ENCODE measurements around the gene TSPAN18.
A peak's percentile ranks its signal among the peaks of the same experiment; 100 is the strongest.

The TSPAN18 gene

DNA sequence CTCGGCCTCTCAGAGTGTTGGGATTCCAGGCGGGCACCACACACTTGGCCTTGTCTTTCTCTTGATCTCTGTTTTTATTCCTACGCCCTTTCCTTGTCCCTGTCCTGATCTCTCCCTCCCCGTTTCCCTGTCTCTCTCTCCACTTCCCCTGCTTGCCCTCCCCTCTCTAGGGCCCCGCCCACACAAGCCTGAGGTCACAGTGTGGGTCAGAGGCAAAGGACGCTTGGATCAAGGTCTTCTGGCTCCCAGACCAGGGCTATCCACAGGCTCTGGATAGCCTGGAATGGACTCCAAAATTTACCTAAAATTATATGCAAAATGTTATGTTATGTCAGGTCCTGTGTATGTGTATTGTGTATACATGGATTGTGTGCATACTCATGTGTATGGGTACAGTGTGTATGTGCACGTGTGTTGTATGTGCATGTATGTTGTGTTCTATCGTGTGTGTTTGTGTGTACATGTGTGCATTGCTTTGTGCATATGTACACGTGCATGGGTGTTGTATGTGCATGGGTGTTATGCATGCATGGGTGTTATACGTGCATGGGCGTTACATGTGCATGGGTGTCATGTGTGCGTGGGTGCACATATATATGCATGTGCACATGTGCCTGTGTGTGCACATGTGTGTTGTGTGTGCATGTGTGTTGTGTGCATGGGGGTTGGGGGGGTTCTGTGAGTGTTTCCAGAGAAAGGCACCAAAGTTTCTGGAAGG is 185.7 kb downstream of the TSPAN18 start:
- DNase-seq (ENCODE audit: low read depth in 2 of 2, low spot score in 1 of 2): no peak

GRCh38 chr11:44913502-44913901 is 186.7 kb downstream of the TSPAN18 start:
- no peak for DNase-seq (ENCODE audit: low read depth in 2 of 2, low spot score in 1 of 2)

DNA sequence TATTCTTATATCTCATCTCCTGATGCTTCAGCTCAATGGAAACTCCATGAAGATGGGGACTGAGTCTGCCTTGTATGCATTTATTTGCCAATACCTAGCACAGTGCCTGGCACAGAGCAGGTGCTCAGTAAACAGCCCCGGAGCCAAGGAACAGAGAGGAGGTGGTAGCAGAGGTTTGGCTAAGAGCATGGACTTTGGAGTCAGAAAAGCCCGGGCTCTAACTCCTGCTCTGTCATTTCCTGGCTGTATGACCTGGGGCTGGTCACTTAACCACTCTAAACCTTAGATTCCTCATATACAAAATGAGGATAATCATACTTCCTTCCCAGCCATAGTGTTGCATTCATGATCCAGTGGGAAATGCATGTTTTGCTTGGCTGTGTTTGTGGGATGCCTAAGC is 187.3 kb downstream of the TSPAN18 start:
- no peak for DNase-seq (ENCODE audit: low read depth in 2 of 2, low spot score in 1 of 2)

DNA sequence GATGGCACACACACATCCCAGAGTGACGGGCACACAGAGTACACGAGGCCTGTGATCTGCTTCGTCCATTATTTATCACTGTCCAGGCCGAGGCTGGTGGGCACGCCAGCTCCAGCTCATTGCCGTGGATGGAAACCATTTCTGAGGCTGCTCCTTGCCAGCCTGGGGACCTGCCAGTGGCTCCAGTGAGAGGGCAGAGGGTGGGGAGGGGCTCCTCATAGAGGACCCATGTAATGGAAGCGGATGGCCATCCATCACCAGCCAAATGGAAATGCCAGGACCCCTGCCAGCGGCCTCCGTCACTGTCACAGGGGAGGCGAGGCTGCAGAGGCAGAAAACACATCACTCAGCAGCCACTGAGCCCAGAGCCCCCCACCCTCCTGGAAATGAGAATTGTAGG is 188.2 kb downstream of the TSPAN18 start:
- DNase-seq (ENCODE audit: low read depth in 2 of 2, low spot score in 1 of 2): no peak

GRCh38 chr11:44915621-44916020 is 188.9 kb downstream of the TSPAN18 start:
- no peak for DNase-seq (ENCODE audit: low read depth in 2 of 2, low spot score in 1 of 2)

GRCh38 chr11:44916331-44916730 is 189.6 kb downstream of the TSPAN18 start:
- no peak for DNase-seq (ENCODE audit: low read depth in 2 of 2, low spot score in 1 of 2)

DNA sequence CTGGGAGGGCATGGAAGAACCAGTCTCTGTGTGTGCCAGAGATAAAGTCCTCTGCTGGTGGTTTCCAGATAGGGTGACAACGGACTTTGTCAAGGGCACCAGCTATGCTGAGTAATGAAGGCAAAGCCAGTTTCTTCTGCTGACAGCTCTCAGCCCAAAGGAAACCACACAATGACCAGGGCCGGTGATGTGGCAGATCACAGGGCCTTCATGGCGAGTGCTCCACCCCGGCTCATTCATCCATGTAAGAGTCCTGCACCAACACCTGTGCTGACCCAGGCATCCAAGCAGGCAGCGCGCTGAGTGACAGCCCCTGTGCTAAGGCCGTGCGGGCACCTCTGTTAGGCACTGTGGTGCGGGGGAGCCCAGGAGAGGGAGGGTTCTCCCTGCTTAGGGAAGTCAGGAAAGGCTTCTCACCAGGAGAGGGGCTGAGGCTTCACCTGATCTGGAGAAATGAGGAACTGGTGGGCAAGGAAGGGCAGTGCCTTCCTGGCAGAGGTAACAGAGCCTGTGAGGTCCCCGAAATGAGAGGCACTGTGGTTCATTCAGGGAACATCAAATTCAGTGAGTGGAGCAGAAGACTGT is 190.1 kb downstream of the TSPAN18 start:
- DNase-seq (ENCODE audit: low read depth in 2 of 2, low spot score in 1 of 2): no peak

- DNase-seq (ENCODE audit: low read depth in 2 of 2, low spot score in 1 of 2): no peak
These were observed 191.0 kb downstream of the TSPAN18 start for GRCh38 chr11:44917741-44918140.

GRCh38 chr11:44920451-44920850 is 193.7 kb downstream of the TSPAN18 start:
- no peak for DNase-seq (ENCODE audit: low read depth in 2 of 2, low spot score in 1 of 2)

DNA sequence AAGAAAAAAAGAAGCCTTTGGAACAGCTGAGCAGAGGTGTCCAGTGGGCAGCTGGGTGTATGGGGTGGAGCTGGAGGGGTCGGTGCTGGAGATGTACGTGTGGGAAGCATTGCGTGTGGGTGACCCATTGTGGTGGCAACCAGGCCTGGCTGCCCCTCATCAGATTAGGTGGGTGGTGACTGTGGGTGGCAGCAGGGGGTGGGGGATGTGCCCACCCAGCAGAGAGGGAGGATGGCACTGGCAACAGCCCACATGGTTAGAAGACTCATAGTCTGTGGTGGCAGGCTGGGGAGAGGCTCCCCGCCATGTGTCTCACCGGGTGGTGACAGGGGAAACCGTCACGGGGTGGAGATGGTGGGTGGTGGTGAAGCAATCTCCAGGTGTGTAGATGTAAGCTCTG is 196.4 kb downstream of the TSPAN18 start:
- no peak for DNase-seq (ENCODE audit: low read depth in 2 of 2, low spot score in 1 of 2)

DNA sequence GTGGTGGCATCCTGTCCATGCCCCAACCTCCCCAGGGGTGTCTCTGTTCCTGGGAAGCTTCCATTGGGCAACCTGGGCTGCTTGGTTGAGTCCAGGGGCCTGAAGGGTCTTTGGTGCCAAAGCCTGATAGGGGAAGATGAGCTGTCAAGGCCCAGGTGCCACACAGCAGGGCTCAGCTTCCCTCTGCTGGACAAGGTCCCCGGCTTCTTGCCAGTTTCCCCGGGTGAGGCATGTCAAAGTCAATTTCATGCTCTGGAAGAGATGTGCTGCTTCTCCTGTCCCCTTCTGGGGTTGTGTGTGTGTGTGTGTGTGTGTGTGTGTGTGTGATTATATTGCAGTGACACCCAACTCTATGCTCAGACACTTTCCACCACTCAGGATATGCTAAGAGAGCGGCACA is 197.0 kb downstream of the TSPAN18 start:
- no peak for DNase-seq (ENCODE audit: low read depth in 2 of 2, low spot score in 1 of 2)

DNA sequence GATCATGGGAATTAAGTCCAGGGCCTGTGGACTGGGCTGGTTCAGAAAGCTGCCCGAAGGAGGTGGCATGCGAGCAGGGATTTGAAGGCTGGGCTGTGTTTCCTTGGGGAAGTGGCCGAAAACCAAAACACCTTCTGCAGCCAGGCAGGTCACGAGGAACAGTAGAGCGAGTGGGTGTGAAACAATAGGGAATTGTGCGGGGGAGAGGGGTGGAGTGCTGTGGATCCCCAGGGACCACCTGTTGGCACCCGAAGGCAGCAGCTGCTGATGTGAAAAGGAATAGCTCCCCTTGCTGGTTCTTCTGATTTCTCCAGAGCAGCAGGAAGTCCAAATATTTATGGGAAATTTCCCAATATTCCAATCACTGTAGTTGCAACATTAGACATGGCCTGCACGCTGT is 199.3 kb downstream of the TSPAN18 start:
- DNase-seq (ENCODE audit: low read depth in 2 of 2, low spot score in 1 of 2): no peak

GRCh38 chr11:44927174-44927661 is 200.5 kb downstream of the TSPAN18 start:
- DNase-seq (ENCODE audit: low read depth in 2 of 2, low spot score in 1 of 2): peak; percentile 21 to 29

- DNase-seq (ENCODE audit: low read depth in 2 of 2, low spot score in 1 of 2): no peak
These were observed 201.4 kb downstream of the TSPAN18 start for GRCh38 chr11:44928144-44928543.

GRCh38 chr11:44928816-44929215 is 202.1 kb downstream of the TSPAN18 start:
- no peak for DNase-seq (ENCODE audit: low read depth in 2 of 2, low spot score in 1 of 2)

DNA sequence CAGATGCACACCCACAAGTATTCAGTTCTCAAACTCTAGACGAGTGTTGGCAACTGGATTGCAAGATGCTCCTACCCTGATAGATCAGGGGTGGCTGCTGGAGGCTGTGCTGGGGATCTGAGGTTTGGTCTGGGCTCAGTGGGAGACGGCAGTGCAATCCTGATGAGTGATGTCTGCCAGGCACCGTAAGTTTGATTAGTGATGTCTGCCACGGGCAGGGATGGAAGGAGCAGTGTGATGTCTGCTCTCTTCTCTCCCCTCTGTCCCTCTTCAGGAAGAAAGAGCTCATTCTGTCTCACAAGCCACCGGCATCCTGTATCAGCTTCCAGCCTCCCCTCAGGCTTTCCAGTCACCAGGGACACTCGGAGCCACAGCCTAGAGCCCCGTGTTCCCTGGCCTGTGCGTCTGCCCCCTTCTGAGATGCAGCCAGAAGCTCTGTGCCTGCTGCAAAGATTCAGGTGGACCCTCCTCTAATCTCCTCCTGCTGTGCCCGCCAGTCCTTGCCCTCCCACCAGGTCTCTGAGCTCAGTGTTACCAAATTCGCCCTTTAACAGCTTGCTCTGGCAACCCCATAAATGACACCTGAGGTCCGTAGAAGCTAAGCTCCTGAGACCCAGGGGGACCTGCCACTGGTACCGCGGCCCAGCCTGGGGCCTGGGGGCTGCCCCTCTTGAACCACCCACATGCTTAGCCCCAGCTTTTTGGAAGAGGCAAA is 204.0 kb downstream of the TSPAN18 start:
- no peak for DNase-seq (ENCODE audit: low read depth in 2 of 2, low spot score in 1 of 2)

DNA sequence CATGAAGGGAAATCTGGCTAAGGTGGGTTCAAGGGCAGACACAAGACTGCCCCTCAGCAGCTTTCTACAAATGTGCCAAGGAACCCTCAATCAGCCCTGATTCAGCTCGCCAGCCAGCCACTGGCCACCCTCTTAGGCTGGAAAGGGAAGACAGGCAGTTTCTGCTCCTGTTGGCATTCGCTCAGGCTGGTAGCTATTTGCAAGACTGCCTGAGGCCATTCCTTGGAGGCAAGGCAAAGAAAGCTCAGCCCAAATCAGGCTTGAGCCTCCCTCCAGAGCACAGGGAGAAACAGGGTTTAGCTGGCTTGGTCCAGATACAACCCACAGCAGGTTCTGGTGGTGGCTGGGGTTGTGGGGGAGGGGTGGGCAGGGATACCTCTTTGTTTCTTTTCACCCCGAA is 204.7 kb downstream of the TSPAN18 start:
- DNase-seq (ENCODE audit: low read depth in 2 of 2, low spot score in 1 of 2): no peak

GRCh38 chr11:44934110-44934509 is 207.3 kb downstream of the TSPAN18 start:
- no peak for DNase-seq (ENCODE audit: low read depth in 2 of 2, low spot score in 1 of 2)

GRCh38 chr11:44934735-44935250 is 208.0 kb downstream of the TSPAN18 start:
- no peak for DNase-seq (ENCODE audit: low read depth in 2 of 2, low spot score in 1 of 2)

- peak; percentile 60 to 77 for DNase-seq (ENCODE audit: low read depth in 2 of 2, low spot score in 1 of 2)
These were observed 209.8 kb downstream of the TSPAN18 start for GRCh38 chr11:44936525-44936924.

DNA sequence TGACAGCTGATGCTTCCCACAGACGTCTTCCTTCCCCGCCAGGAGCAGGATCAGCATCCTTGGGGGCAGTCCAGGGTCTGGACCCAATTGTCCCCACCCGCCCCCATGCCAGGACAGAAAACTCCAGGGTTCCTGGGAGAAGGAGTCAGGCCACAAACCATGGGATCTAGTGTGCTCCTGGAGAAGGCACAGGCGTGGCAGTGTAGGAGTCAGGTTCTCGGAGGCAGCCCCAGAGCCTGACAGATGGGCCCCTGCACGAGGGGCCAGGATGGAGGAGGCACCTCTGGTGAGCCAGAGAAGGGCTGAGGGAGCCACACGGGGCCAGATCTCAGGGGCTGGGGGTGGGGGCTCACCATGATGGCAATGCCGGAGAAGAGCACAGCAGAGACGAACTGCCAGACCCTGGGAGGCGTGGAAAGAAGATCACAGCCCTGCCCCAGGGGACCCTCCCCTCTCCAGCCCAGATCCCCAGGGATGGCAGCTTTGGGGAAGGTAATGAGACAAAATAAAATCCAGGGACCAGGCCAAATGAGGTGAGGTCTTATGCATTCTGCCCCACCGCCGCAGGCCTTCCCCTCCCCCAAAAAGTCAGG is 210.3 kb downstream of the TSPAN18 start:
- DNase-seq (ENCODE audit: low read depth in 2 of 2, low spot score in 1 of 2): no peak

Measured in stimulated activated CD8-positive, alpha-beta memory T cell treated with anti-CD3 and anti-CD28 coated beads, Interleukin-4, amount 100 ng/mL, for 4 hours (primary cell).